HG02973 (cell line): Measurements from ENCODE around the gene NFYB.
"Not testable (repeated sequence)": the region's sequence is repeated elsewhere in the genome, so short reads cannot be mapped to it uniquely, and the experiment has no call there.

Experiments
- ATAC-seq: cut with Tn5 transposase; IDR thresholded peaks from one replicate; pipeline ENCODE4 v1.9.1; 2021; ENCODE audit warnings: moderate library complexity; ENCODE audit not compliant: unreplicated experiment

The NFYB gene

DNA sequence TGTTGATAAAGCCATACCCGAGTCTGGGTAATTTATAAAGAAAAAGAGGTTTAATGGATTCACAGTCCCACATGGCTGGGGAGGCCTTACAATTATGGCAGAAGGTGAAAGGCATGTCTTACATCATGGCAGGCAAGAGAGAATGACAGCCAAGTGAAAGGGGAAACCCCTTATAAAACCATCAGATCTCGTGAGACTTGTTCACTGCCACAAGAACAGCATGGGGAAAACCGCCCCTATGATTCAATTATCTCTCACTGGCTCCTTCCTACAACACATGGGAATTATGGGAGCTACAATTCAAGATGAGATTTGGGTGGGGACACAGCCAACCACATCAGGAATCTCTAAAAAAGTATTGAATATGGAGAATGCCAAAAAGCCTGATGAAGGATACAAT, 25.0 kb upstream of the NFYB start:
- ATAC-seq = not testable (repeated sequence)

DNA sequence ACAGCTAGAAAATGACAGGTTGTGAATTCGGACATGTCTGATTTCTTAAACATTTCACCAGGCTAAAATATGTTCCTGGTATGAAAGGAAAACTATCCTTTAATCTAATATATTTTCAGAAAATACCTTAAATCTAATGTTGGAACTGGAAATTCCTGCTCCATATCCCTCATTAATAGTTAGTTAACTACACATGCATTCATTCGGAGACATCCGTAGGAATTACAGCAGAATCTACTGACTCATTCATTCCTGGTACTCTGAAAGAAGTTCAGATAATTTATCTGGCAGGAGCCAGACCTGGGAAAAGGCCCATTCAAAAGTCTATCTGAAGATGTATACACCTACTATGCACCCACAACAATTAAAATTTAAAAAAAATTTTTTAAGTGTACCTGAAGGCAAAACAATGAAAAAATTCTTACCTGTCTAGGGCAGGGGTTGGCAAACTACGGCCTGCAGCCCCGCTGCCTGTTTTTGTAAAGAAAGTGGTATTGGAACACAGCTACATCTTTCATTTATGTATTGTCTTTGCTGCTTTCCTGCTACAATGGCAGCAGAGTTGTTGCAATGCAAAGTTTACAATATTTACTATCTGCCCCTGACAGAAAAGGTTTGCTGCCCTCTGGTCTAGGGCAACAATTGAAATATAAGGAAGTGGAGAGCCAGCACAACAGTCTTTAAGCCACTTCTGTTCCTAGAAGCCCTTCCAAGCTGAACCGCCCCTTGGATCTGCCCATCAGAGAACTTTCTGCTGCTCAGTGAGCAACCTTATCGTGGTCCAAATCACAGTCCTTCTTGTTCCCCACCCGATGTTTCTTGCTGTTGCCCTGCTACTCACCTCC, 17.9 kb upstream of the NFYB start:
- ATAC-seq = no peak

DNA sequence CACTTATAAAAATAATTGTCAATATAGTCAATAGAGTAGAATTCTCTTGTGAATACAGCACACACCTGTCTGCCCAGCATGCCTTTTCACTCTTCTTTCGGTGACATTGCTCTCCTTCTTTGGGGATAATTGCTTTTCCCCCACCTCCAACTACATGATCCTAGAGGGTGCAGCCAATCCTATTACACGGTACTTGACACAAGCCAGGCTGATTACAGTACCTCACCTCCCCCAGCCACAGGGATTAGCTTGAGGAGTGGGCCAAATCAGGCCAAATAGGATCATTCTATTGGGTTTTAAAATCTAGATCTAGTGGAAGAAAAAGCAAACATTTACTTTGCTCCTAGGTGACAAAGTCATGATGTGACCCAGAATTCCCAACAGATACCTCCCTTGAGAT, 16.8 kb upstream of the NFYB start:
- ATAC-seq = no peak

DNA sequence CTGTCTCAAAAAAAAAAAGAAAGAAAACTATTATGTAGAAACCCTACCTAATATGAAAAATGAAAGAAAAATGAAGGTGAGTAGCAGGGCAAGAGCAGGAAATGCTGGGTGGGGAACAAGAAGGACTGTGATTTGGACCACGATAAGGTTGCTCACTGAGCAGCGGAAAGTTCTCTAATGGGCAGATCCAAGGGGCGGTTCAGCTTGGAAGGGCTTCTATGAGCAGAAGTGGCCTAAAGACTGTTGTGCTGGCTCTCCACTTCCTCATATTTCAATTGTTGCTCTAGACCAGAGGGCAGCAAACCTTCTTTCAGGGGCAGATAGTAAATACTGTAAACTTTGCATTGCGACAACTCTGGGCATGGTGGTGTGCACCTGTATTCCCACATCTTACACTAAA, 16.3 kb upstream of the NFYB start:
- ATAC-seq = no peak

DNA sequence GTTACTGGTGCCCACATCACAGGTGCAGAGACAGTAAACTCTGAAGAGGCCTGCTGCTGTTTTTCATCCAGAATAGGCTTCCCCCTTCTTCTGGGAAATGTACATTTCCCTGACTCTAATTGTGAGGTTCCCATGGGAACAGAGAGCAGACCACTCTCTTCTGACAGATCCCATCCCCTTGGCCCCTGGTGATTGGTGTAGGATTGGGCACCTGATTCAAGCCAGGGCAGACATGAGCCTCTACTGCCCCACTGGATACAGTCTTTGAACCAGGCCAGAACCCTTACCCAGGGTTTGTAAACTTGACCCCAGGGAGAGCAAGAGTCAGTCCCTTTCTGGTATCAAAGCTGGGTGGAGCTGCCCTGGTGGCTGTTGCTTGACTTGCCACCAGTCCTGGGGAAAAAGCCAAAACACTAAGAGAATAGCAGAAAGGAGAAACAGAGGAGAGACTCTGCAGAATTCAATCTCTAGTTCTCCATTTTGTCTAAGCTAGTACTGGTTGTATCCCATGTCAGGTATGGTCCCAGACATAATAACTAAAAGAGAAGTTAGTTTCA, 14.8 kb upstream of the NFYB start:
- ATAC-seq = no peak

DNA sequence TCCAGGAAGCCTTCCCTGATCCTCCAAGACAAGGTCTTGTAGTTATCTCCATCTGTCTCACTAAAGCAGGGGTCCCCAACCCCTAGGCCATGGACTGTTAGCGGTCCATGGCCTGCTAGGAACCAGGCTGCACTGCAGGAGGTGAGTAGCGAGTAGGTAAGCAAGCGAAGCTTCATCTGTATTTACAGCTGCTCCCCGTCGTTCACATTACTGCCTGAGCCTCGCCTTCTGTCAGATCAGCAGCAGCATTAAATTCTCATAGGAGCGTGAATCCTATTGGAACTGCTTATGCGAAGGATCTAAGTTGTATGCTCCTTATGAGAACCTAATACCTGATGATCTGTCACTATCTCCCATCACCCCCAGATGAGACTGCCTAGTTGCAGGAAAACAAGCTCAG, 12.4 kb upstream of the NFYB start:
- ATAC-seq = no peak

DNA sequence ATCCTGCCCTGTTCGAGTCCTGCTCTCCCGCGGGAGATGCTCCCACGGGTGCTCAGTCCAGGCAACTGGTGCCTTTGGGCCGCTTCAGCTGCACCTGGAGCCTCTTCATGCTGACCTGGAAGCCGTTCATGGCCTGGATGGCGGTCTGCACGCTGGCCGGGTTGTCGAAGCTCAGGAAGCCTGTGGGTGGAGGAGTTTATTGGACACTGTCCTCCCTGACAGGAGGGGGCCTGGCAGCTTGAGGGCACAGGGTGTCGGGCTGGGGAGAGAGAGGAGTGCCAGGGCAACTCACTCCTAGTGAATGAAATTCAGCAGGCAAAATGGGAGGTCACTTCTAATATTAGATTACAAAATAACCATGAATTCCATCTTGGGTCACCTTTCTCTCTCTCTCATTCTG, 9.3 kb upstream of the NFYB start:
- no peak for ATAC-seq

DNA sequence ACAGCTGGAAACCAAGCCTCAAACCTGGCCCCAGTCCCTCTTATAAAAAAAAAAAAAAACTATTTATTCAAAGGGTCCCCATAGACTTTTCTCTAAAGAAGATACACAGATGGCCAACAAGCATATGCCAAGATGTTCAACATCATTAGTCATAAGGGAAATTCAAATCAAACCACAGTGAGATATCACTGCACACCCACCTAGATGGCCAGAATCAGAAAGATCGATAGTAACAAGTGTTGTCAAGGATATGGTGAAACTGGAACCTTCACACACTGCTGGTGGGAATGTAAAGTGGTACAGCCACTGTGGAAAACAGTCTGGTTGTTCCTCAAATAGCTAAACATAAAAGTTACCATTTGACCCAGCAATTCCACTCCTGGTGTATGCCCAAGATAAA, 5.9 kb upstream of the NFYB start:
- no peak for ATAC-seq

DNA sequence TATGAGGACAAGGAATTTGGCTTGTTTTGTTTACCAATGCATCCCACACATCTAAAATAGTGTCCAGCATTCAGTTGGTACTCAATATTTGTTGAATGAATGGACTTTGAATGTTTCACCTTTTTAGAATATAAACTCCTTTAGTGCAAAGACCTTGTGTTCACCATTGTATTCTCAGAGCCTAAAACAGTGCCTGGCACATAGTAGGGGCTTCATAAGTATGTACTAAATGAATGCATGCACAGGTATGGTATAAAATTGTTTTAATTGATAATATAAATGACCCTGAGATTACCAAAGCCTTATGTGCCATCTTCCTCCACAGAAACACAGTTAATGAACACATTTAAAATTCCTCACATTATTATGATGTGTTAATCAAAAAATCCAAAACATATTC, 5.0 kb upstream of the NFYB start:
- no peak for ATAC-seq

DNA sequence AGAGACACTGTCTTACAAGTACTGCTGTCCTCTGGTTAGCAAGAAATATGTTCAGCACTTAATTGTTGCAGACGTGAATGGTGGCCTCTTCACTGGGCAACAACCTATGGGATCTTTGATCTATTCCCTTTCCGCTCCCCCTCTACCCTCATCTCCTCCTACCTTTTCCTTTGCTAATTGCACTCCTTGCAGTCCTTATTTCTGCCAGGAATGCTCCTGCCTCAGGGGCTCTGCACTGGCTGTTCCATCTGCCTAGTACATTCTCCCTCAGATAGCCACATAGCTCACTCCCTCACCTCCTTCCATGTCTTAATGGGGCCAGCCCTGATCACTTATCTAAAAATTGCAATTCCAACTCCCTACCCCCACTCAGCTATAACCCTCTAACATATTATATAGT, 4.5 kb upstream of the NFYB start:
- no peak for ATAC-seq

DNA sequence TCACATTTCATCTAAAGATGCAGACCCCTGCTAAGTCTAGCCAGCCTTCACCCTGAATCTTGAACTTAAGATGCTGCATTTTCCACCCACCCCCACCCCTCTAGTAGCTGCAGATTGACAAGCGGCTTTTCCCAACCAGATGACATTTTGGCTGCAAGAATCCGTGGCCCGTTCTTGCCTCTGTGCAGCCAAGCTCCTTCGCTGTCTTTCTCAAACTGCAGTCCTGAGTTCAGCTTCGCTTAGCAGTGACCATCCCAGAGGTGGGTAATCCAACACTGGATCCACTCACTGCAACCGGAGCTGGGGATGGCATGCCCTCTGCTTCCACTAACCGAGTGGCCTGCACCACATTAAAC, 765 bp upstream of the NFYB start:
- no peak for ATAC-seq

DNA sequence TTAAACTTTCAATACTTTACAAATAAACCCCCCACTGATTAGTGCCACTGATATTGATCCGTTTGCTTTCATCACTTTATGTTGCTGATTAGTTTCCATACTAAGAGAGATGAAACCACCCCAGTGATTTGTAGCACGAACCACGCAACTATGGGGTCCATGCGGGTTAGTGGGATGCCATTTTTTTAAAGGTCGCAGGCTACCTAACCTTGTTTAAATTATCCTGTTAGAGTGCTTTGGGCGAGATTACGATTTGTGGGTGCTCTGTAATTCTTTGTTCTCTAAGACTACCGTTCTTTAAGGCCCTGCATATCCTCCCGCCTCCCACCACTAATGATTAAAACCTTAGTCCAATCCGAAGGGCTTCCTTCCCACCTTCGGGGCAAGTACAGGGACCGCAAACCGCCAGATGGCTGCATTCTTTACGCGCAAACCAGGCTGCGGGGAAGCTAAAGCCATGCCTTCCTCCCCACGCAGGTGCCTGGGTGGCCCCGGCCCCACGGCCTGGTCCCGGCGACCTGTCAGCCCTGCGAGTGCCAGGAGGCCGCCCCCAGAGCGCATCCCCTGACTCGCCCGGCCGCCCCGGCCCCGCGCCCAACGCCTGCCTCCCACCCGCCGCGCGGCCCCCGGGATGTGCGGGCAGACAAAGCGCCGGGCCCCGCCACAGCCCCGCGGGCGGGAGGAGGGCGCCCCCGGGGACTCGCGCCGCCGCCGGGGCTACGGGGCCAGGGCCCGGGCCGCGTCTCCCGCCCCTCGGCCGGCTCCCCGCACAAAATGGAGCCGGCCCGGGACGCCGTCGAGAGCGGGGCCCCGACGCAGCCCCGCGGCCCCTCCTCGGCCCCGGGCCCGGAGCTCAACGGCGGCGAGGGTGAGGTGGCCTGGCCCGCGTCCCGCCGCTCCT, 759 bp downstream of the NFYB start:
- peak; percentile 23 for ATAC-seq

DNA sequence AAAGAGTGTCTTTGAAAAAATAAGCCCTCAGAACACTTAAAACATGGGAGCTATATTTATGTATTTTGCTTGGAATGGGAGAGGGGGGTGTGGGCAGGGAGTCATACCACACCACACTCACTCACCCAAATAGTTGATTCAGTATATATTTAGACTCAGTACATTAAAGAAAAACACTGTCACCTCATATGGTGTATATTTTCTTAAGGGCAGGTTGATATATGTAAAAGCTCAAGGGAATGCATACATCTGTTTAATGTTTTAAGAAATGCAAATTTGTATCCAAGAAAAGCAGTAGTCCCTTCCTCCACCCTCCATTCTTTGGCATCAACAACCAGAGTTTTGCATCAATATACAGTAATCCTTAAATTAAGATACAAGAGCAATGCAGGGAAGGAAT, 1.4 kb downstream of the NFYB start:
- ATAC-seq = no peak

DNA sequence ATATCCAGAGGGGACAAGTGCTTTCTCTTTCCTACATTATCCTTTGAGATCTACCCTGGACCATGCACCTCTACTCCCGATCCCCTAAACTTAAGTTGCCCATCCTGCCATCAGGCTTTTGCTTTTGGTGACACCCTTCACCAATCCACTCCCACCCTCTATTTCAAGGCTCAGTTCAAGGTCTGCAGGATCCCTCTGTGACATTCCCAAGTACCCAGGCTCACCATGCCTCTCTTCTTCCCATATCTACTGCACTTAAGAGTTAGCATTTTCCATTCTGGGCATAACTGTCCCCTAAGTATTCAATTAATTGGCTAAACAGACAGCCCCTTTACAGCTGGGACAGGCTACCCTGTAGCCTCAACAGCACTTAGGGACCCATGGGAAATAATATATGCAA, 3.1 kb downstream of the NFYB start:
- no peak for ATAC-seq

DNA sequence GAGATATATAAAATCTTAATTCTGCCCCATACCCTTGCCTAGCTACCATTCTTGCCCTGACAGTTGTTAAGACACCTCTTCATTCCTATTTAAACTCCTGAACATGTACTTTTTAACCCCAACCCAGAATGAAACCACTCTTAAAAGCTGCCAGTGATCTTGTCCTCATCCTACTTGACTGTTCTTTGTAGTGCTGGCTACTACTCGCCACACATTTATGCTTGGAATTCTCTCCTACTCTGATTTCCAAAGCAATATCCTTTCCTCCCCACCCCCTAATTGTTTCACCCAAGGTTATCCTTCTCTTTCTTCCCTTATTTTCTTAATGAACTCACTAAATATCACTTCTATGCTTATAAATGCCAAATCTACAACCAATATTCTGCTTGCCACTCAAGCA, 4.1 kb downstream of the NFYB start:
- no peak for ATAC-seq

DNA sequence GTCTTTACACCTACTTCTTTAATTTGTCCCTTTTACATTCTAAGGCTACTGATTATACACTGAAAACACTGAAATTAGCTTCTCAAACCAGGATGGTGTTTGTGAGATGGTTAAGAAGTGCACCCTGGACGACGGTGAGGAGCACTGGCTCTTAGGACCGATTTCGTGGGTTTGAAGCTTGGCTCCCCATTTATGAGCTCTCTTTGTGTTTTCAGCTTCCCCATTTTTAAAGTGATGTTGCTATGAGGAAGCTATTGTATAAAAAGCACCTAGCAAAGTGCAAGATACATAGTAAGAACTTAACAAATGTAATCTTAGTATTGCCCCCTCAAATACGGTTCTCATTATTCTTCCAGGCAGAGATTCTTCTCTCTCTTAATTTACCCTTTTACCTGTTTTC, 4.7 kb downstream of the NFYB start:
- no peak for ATAC-seq

DNA sequence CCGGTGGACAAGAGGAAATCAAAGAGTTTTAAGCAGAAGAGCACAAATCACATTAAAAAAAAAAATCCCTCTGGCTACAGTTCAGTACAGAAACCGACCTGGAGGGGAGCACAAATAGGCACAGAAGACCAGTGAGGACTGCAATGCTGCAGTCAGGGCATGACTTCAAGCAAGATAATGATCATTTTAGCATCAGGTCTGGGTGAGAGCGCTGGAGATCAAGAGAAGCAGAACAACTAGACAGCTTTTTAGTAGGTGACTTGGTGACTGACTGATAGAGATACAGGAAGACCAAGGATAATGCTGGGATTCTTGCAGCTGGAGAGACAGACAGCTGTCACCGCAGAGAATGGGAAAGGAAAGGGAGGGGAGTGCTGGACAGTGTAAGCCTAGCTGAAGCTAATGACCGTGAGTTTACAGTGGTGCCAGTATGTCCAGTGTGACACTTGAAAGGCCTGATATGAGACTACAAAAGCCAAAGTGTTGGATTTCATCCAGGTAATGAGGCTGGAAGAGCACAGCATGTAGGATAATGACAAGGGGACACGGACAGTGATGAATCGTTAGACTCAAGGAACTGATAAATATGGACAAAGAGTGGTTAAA, 5.6 kb downstream of the NFYB start:
- no peak for ATAC-seq

DNA sequence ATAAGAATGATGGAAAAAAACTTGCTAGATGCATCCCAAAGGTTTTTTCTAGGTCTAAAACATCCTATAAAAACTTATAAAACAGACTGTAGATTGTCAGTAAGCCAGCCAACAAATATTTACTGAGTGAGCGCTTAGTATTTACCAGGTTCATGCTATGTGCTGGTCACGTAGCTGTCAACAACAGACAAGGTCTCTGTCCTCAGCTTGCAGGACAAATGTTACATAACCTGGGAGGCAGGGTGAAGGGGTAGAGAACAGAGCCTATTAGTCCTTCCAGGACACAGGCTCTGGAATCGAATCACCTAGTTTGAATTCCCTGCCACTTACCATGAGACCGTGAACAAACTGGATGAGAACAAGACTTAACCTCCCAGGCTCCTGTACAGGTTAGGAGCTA, 6.4 kb downstream of the NFYB start:
- ATAC-seq = no peak

DNA sequence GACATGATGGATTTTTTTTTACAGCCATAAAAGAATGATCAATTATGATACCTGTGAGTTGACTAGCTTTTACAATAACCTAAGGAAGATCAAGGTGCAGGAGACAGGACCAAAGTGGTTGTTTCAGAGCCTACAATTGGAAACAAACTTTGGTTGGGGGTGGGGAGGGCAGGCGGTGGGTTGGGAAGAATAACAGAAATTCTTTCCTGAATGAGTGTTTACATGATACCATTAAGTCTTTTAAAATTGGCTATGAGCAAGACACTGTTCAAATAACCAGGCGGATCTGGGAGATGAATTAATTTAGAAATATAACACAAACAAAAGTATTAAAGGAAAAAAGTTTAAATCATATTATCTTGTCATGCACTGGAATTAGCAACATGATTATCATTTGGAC, 7.2 kb downstream of the NFYB start:
- ATAC-seq = no peak

DNA sequence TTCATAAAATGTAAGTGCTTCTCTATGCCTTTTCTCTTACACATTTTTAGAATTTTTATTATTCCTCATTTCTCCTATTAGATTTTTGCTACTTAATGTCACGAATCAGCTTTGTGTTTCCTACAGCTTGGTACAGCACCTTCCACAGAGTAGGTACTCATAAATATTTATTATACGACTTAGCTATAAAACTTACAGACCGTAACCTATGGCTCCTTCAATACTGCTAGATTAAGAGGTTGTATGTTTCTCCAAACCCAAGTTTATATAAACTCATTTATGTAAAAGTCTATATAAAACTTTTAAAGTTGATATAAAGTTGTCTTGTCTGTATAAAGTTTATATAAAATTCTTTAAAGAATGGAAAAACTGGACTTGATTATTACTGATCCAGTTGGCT, 11.5 kb downstream of the NFYB start:
- ATAC-seq = no peak

DNA sequence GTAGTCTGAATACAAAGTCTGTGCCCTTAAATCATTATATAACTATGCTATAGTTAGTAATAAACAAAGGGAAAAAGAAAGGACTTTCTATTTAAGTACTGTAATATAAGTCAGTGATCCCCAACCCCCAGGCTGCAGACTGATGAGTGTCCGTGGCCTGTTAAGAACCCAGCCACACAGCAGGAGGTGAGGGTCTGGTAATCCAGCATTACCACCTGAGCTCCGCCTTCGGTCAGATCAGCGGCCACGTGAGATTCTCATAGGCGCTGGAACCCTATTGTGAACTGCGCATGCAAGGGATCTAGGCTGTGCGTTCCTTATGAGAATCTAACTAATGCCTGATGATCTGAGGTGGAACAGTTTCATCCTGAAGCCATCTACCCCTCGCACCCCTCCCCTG, 15.7 kb downstream of the NFYB start:
- ATAC-seq = no peak

DNA sequence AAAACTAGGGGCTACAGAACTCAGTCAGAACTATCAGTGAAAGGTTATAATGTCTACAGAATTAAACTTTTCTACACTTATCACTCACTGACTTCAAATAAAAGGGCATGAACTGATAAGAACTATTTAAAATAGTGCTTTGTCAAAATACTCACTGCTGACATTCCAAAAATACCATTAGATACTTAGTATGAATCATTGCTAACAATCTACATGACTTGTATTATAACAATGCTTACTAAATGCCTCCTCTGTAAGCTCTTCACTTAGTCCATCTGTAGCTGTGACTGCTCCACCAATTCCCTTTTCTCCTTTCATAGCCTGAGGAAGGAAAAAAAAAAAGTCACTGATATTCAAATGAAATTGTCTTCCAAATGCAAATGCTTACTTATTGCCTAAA, 17.0 kb downstream of the NFYB start:
- ATAC-seq = no peak
